H1 (cell line): Measurements from ENCODE around the gene COX5A. TPM values are rescaled to one million over a fixed set of nuclear protein-coding genes. Genes with fewer than 3 reads are reported as not detected.

Source experiments
- CREB1 ChIP-seq: IDR thresholded peaks from 2 replicates; pipeline ENCODE4 v1.6.1; 2012; ENCODE audit warnings: inconsistent platforms
- CTBP2 ChIP-seq: IDR thresholded peaks from 2 replicates; pipeline ENCODE4 v1.7.0; 2011; ENCODE audit warnings: borderline replicate concordance, mild to moderate bottlenecking, moderate library complexity, mixed read lengths, low read length; ENCODE audit not compliant: insufficient read depth, insufficient read length
- FOSL1 ChIP-seq: IDR thresholded peaks from 2 replicates; pipeline ENCODE4 v1.6.1; 2011; ENCODE audit warnings: mild to moderate bottlenecking, low read depth, low read length, moderate library complexity; ENCODE audit not compliant: insufficient read depth
- RAD21 ChIP-seq, 2 experiments: IDR thresholded peaks in 1 of 2; conservative IDR thresholded peaks in 1 of 2; 2 replicates each; pipeline ENCODE4 v1.6.1; 2011; ENCODE audit warnings: low read depth in 2 of 2, low read length in 2 of 2, improper control_type of control experiment in 1 of 2, inconsistent platforms in 1 of 2, mild to moderate bottlenecking in 1 of 2, moderate library complexity in 1 of 2
- TAF1 ChIP-seq: IDR thresholded peaks from 2 replicates; pipeline ENCODE4 v1.6.1; 2011; ENCODE audit warnings: mild to moderate bottlenecking, low read depth, low read length
- TBP ChIP-seq: IDR thresholded peaks from 2 replicates; pipeline ENCODE4 v1.6.1; 2011; ENCODE audit warnings: low read depth, low read length, improper control_type of control experiment
- TEAD4 ChIP-seq: IDR thresholded peaks from 2 replicates; pipeline ENCODE4 v1.6.1; 2012; ENCODE audit warnings: low read depth, low read length, inconsistent platforms, mixed read lengths
- YY1 ChIP-seq: IDR thresholded peaks from 2 replicates; pipeline ENCODE4 v1.6.1; 2011; ENCODE audit warnings: low read depth, mild to moderate bottlenecking, low read length
- polyA plus RNA-seq, 7 experiments: library from polyadenylated mRNA; depleted of rRNA in 3 of 7; stranded (reverse) in 5 of 7; unstranded in 2 of 7; fragments of >200 nt in 5 of 7; fragments of 200-250 nt in 2 of 7; gene quantifications; 1 replicate in 5 of 7; 2 replicates in 1 of 7; 4 replicates in 1 of 7; pipeline versions ENCODE4 v1.2.1 to v1.2.3, GENCODE V29; 2011 to 2013; ENCODE audit warnings: missing spikeins in 2 of 7, mixed read lengths in 2 of 7
- total RNA-seq: library from RNA; stranded (reverse); fragmentation: NEBNext Ultra II Directional; extraction: Animal tissue kit (Norgen Biotek cat#: 25700); gene quantifications from 2 replicates; pipeline ENCODE4 v1.2.1, GENCODE V29; 2021

Gene COX5A
- total and polyA plus RNA-seq, 2 of the 8 experiments (the other 6 are each of a cell fraction or from before 2014, with no cell fraction given), result 270 to 367 TPM

- TF ChIP-seq CTBP2, result no peak
- TF ChIP-seq FOSL1, result no peak
- no peak for TF ChIP-seq TAF1
- TF ChIP-seq CREB1, result no peak
- TF ChIP-seq RAD21 (IDR thresholded peaks at IDR 0.05 in 1 of 2, conservative IDR thresholded peaks at IDR 0.05 in 1 of 2; ENCODE audit: low read depth in 2 of 2, low read length in 2 of 2), result no peak
- no peak for TF ChIP-seq YY1
- no peak for TF ChIP-seq TBP
- no peak for TF ChIP-seq TEAD4
- TF ChIP-seq, all 59 proteins: peak for 0
These were observed 53.2 kb downstream of the COX5A start (continued) for GRCh38 chr15:74884428-74885223.
